Esophagus mucosa (tissue), 1 donor: ENCODE measurements around the gene LRRC61. TPM values are rescaled to one million over a fixed set of nuclear protein-coding genes. Genes with fewer than 3 reads are reported as not detected.
"Not testable (repeated sequence)": the region's sequence is repeated elsewhere in the genome, so short reads cannot be mapped to it uniquely, and the experiment has no call there.

ENCODE experiments used
- ATAC-seq: fragments of 200-7000 bp; cut with Tn5 transposase; one replicate; pipeline ENCODE4 v1.9.1; 2020
- total RNA-seq: library from RNA; stranded (reverse); gene quantifications from one replicate; pipeline ENCODE4 v1.2.4, GENCODE V29; 2023
- donor health status: DM: yes; HTN: yes; CAD: no.

The LRRC61 gene
- total RNA-seq, 1 donor from 2014 or later = 9.6 TPM

DNA sequence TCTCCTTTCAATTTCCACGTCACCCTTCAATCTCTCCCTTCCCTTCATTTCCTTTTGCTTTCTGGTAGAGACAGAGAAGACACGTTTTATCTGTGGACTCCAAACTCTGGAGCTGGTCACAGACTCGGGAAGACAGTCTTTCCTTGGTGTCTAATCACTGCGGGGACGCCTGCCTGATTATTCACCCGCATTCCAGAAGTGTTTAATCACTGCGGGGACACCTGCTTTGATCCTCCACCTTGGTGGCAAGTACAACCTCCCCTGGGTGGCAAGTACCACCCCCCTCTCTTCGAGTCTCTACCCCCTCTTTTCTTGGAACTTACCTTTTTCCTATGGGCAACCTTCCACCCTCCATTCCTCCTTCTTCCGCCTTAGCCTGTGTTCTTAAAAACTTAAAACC lies 15.3 kb upstream of the LRRC61 start:
- no peak for ATAC-seq

GRCh38 chr7:150308575-150308974 lies 14.6 kb upstream of the LRRC61 start:
- ATAC-seq = no peak

GRCh38 chr7:150311146-150311545 lies 12.0 kb upstream of the LRRC61 start:
- ATAC-seq = no peak

- no peak for ATAC-seq
Observed at GRCh38 chr7:150311711-150312110, 11.4 kb upstream of the LRRC61 start.

DNA sequence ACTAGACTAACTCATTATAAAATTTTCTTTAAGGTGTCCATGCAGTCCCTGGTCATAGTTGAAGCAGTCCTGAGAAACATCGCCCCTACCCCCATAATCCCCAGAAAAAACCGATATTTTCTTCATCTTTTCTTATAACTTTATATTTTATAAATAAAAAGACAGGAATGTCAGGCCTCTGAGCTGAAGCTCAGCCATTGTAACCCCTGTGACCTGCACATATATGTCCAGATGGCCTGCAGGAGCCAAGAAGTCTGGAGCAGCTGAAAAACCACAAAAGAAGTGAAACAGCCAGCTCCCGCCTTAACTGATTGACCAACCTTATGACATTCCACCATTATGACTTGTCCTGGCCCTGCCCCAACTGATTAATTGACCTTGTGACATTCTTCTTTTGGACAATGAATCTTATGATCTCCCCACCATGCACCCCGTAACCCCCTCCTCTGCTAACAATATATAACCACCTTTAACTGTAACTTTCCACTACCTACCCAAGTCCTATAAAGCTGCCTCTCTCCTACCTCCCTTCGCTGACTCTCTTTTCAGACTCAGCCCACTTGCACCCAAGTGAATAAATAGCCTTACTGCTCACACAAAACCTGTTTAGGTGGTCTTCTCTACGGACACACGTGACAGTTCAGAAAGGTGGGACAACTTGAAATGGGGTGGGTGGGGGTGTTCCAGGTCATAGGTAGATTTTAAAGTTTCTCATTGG lies 10.3 kb upstream of the LRRC61 start:
- not testable (repeated sequence) for ATAC-seq

DNA sequence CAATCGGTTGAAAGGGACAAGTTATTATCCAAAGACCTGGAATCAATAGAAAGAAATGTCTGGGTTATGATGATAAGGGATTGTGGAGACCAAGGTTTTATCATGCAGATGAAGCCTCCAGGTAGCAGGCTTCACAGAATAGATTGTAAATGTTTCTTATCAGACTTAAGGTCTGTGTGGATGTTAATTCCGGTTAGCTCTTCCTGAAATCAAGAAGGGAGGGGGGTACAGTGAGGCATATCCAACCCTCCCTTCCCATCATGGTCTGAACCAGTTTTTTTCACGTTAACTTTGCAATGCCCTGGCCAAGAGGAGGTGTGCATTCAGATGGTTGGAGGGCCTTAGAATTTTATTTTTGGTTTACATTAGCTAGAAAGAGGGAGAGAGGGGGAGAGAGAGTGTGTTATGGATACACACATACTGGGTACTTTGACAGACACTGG lies 9.8 kb upstream of the LRRC61 start:
- ATAC-seq = no peak

DNA sequence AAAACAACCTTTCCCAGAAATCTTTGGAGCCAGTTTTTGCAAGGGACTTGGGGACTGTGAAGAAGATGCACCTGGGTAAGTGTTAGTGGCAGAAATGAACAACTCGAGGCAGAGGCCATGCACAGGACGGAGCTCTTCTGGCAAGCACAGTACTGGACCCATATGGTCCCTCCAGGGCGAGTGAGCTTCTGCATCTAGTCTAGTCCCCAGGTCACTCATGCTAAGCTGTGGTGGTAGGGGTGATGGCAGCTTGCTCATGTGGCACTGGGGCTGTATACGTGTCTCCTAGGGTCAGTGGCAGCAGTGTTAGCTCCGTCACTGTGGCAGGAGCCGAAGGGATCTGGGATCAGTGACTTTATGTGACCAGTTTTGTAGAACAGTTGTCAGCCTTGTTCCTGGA lies 9.3 kb upstream of the LRRC61 start:
- no peak for ATAC-seq

DNA sequence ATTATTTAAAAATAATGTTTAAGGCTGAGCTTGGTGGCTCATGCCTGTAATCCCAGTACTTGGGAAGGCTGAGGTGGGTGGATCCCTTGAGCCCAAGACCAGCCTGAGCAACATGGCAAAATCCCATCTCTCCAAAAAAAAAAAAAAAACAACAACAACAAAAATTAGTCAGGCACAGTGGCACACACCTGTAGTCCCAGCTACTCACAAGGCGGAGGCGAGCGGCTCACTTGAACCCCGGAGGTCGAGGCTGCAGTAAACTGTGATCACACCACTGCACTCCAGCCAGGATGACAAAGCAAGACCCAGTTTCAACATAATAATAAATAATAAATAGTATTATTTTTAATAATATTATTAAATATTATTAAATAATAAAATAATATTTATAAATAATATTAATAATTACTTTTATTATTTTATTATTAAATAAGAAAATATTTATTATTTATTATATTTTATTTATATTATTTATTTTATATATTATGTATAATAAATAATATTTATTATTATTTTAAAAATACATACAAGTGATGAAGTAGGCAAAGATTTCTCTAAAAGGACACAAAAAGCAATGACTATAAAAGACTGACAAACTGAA lies 8.4 kb upstream of the LRRC61 start:
- ATAC-seq = no peak

DNA sequence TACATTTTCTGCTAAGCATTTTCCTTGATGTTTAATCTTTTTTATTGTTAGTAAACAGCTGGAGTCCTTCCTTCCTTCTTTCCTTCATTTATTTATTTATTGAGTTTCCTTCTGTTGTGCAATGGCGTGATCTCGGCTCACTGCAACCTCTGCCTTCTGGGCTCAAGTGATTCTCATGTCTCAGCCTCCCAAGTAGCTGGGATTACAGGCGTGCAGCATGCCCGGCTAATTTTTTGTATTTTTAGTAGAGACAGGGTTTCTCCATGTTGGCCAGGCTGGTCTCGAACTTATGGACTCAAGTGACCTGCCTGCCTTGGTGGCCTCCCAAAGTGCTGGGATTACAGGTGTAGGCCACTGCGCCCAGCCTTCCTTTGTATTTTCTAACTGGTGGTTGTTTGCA lies 6.2 kb upstream of the LRRC61 start:
- ATAC-seq = not testable (repeated sequence)

DNA sequence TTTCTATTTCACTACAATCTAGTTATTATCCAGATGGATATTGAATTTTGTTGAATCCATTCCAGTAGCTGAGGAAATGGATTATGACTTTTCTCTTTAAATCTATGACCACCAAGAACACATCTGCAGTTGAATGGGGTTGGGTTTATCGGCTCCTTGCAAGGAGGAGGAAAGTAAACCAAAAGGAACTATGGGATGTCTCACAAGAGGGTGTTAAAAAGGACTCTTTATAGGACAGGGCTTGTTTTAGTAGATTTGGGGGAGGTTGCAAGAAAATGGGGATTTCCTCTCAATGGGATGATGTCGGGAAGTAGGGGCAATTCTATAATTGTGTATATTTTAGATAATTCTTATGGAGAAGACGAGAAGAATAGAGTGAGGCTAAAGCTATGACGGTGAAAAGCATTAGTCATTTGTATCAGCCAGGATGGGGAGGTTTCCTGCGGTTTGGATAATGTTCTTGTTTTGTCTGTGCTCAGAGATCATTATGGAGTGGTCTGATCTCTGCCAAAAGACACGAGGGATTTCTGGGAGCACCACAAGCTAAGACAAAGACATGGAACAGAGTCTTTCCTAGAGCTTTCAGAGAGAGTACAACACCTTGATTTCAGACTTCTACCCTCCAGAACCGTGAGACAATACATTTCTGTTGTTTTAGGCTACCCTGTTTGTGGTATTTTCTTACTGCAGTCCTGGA lies 5.3 kb upstream of the LRRC61 start:
- ATAC-seq = no peak

- no peak for ATAC-seq
Observed at GRCh38 chr7:150321788-150322113, 1.4 kb upstream of the LRRC61 start.

DNA sequence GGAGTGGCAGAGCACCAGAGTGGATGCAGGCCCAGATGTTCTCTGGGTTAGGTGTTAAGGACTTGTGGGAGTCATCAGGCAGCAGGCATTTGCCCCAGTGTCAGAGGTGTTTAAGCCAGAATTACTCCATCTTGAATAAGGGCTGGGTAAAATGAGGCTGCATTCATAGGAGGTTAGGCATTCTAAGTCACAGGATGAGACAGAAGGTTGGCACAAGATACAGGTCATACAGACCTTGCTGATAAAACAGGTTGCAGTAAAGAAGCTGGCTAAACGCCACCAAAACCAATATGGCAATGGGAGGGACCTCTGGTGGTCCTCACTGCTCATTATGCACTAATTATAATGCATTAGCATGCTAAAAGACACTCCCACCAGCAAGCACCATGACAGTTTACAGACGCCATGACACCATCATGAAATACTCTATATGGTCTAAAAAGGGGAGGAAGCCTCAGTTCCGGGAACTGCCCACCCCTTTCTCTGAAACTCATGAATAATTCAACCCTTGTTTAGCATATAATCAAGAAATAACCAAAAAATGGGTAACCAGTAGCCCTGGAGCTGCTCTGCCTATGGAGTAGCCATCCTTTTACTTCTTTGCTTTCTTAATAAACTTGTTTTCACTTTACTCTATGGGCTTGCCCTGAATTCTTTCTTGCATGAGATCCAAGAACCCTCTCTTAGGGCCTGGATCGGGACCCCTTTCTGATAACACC lies 882 bp upstream of the LRRC61 start:
- ATAC-seq = peak; percentile 6

DNA sequence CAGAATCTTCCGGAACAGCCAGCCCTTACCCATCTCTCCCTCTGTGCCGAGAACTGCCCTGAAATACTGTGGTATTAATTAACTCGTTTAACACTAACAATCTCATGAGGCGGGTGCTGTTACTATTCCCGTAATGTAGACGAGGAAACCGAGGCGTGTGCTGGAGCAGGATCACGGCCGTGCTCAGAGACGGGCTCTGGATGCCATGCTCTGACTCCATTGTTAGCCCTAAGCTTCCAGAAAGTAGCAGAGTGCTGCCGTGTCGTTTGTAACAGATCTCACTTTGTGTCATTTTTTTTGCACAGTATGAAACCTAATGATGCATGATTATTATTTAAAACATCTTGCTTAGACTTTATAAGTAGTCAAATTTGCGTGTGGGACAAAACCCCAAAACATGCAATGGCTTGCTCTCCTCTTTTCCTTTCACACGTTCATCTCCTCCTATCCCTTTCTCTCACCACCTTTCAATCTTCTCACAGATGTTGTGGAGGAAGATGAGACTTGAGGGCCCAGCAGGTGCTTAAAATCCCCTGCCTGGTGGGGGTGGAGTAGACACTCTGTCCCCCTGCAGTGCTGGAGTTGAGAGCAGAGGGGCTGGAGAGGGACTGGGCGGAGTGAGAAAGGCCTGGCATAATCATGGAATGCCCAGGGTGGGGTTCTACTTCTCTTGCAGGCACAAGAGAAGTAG lies 672 bp downstream of the LRRC61 start:
- ATAC-seq = no peak

GRCh38 chr7:150324373-150324961 lies 1.3 kb downstream of the LRRC61 start:
- peak; percentile 53 for ATAC-seq

GRCh38 chr7:150325110-150325611 lies 2.0 kb downstream of the LRRC61 start:
- ATAC-seq = no peak

DNA sequence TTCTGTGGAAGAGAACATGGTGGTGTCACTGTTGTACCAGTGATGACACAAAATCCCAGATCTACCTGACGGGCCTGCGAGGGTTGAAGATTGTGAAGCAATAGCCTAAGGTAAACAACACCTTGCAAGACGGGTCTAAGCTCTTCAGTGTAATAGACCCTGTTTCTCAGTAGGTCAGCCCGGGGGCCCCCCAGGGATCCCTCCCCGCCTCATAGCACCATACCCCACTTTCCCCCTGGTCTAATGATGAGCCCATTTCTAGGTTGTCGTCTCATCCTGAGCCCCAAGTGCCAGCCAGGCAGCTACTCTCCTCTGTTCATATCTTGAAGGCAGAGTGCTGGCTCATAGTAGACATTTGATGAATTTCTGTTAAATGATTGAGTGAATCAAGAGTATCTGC lies 2.7 kb downstream of the LRRC61 start:
- ATAC-seq = no peak

GRCh38 chr7:150326657-150327268 lies 3.6 kb downstream of the LRRC61 start:
- no peak for ATAC-seq

DNA sequence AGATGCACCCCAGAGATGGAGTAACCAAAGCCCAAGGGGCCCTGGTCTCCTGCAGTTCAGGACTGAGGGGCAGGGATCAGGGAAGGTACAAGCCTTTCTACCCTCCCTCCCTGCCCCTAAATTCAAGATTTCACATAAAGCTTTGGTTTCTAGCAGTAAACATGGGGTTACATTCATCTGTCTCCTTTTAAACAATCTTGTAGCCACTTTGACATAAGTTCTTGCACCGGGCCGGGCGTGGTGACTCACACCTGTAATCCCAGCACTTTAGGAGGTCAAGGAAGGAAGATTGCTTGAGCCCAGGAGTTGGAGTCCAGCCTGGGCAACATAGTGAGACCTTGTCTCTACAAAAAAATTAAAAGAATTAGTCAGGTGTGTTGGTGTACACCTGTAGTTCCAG lies 4.2 kb downstream of the LRRC61 start:
- no peak for ATAC-seq

DNA sequence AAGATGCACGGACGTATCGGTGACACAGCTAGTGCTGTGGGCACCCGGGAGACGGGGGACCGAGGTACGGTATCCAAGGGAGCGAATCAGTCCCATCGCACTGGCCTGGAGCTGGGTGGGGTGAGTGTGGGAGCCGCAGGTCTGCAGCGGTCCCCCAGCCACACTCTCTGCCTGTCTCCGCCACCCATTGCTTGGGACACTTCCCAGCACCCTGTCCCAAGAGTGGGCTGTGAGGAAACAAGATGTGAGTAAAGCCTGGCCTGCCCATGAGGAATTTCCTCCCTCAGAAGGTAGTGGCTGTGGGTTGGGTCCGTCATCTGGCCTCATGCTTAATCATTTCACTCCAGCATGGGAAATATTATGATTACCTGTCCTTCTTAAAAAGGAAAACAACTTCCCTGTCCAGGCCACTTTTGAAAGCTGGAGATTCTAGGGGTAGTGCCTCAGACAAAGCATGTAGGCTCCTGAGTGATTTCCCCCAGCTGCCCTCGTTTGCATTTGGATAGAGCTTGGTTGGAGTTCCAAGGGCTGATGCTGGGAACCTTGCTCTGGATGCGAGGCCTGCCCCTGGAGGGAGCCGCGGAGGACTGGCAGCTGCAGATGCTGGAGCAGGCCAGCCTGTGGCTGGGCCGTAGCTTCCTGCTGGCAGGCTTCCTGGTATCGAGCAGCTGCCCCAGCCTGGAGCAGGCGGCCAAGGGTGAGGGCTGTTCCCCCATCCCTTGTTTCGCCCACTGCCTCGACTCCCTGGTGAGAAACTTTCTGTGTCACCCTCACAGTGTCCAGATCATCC lies 6.4 kb downstream of the LRRC61 start:
- no peak for ATAC-seq

DNA sequence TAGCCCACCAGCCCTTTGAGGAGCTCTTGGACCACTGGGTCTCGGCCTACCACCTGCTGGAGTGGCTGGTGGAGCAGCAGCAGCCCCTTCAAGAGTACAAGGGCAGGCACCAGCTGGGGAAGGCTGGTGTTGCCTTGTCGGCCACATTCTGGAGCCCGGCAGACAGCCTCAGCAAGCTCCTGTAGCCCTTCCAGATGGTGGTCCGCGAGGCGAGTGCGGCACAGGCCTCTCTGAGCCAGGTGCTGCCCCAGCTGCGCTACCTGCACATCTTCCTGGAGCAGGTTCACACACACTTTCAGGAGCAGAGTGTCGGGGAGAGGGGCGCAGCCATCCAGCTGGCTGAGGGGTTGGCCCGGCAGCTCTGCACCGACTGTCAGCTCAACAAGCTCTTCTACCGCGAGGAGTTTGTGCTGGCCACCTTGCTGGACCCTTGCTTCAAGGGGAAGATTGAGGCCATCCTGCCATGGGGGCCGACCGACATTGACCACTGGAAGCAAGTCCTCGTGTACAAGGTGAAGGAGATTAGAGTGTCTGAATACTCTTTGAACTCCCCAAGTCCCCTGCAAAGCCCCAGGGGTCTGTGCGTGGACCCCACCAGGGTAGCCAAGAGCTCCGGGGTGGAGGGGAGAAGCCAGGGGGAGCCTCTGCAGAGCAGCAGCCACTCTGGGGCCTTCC lies 7.2 kb downstream of the LRRC61 start:
- ATAC-seq = no peak
